MCF 10A (cell line): ENCODE measurements around the gene RTP5. TPM values are rescaled to one million over a fixed set of nuclear protein-coding genes. Genes with fewer than 3 reads are reported as not detected.

Source experiments
- BruUV-seq: library from RNA; stranded (reverse); fragments of 400-500 nt; replicated peaks from 2 replicates; lab custom pipeline; 2021; lab: Mats Ljungman, UMichigan
- CTCF ChIA-PET: fragments of 300-600 bp; sonication (Branson Sonifier 250); formaldehyde crosslinking; extraction: SDS; loops from one replicate; lab custom pipeline; 2021; ENCODE audit warnings: antibody characterized with exemption, inconsistent platforms; lab: Yijun Ruan, JAX
- POLR2A ChIA-PET: fragments of 300-600, 350-650 bp; sonication (Branson Sonifier 250); formaldehyde crosslinking; extraction: SDS; loops from one replicate; lab custom pipeline; 2020; ENCODE audit warnings: antibody characterized with exemption, inconsistent platforms; lab: Yijun Ruan, JAX
- DNase-seq: peaks from one replicate; pipeline ENCODE4 v3.0.0-alpha.2; 2018; ENCODE audit not compliant: unreplicated experiment
- H3K27ac Mint-ChIP-seq: one replicate; pipeline ENCODE4 v1.8.0; 2022; ENCODE audit warnings: mild to moderate bottlenecking, low read depth, mixed read lengths; ENCODE audit not compliant: unreplicated experiment
- H3K27me3 Mint-ChIP-seq: one replicate; pipeline ENCODE4 v1.8.0; 2022; ENCODE audit warnings: mixed read lengths; ENCODE audit not compliant: insufficient read depth, unreplicated experiment
- H3K36me3 Mint-ChIP-seq: one replicate; pipeline ENCODE4 v1.8.0; 2022; ENCODE audit warnings: mild to moderate bottlenecking, moderate library complexity, mixed read lengths; ENCODE audit not compliant: insufficient read depth, unreplicated experiment
- H3K4me1 Mint-ChIP-seq: one replicate; pipeline ENCODE4 v1.8.0; 2022; ENCODE audit warnings: mixed read lengths; ENCODE audit not compliant: insufficient read depth, unreplicated experiment
- H3K4me3 Mint-ChIP-seq: one replicate; pipeline ENCODE4 v1.8.0; 2022; ENCODE audit warnings: mild to moderate bottlenecking, moderate library complexity, mixed read lengths; ENCODE audit not compliant: unreplicated experiment
- H3K9me3 Mint-ChIP-seq: one replicate; pipeline ENCODE4 v1.8.0; 2022; ENCODE audit warnings: mixed read lengths; ENCODE audit not compliant: unreplicated experiment
- CTCF ChIP-seq: fragments of 200-600 bp; IDR thresholded peaks from one replicate; pipeline ENCODE4 v1.8.0; 2022; ENCODE audit warnings: antibody characterized with exemption, mild to moderate bottlenecking; ENCODE audit not compliant: unreplicated experiment
- intact Hi-C: fragments of 100-400 bp; cut with micrococcal nuclease; formaldehyde crosslinking; loops from 2 replicates; pipeline ENCODE4 v1.14.1; 2022
- total RNA-seq: library from RNA; stranded (reverse); gene quantifications from 2 replicates; pipeline ENCODE4 v1.2.3, GENCODE V29; 2022

The RTP5 gene
- total RNA-seq, 1 experiment from 2014 or later = not detected

GRCh38 chr2:241841181-241842066 lies 28.1 kb upstream of the RTP5 start:
- H3K9me3 Mint-ChIP-seq = no peaks in the 10 kb centered on the region
- intact Hi-C loops = no loop called here
- no peak overlapping the region for H3K4me3 Mint-ChIP-seq
- ChIA-PET POLR2A (no interaction called here), CTCF (interaction anchor here (1.3 kb wide), 1 partner anchor 37 kb away, joined by 3 read pairs; no protein-coding TSS in a partner anchor)
- no peaks in the 10 kb centered on the region for H3K4me1 Mint-ChIP-seq
- H3K36me3 Mint-ChIP-seq = no peaks in the 10 kb centered on the region
- no peak for TF ChIP-seq CTCF
- peaks cover 55% of the 10 kb centered on the region for H3K27me3 Mint-ChIP-seq
- H3K27ac Mint-ChIP-seq = no peak overlapping the region
- DNase-seq = no peak
- no TSS peak for BruUV-seq

- Mint-ChIP-seq H3K4me3 (no peak overlapping the region), H3K36me3 (no peaks in the 10 kb centered on the region), H3K27ac (no peak overlapping the region), H3K27me3 (peaks cover 55% of the 10 kb centered on the region), H3K9me3 (no peaks in the 10 kb centered on the region), H3K4me1 (no peaks in the 10 kb centered on the region)
- DNase-seq = no peak
- ChIA-PET POLR2A (no interaction called here), CTCF (no interaction called here)
- intact Hi-C loops = no loop called here
- no TSS peak for BruUV-seq
- no peak for TF ChIP-seq CTCF
Measured at GRCh38 chr2:241842067-241842415, 27.5 kb upstream of the RTP5 start.

GRCh38 chr2:241842620-241843211 lies 26.8 kb upstream of the RTP5 start:
- ChIA-PET POLR2A (no interaction called here), CTCF (interaction anchor here (0.6 kb wide), 1 partner anchor 9 kb away, joined by 3 read pairs; no protein-coding TSS in a partner anchor)
- intact Hi-C loops = no loop called here
- no peak for TF ChIP-seq CTCF
- no peak for DNase-seq
- peaks cover 49% of the 10 kb centered on the region for H3K27me3 Mint-ChIP-seq
- no peak overlapping the region for H3K4me3 Mint-ChIP-seq
- no peaks in the 10 kb centered on the region for H3K4me1 Mint-ChIP-seq
- H3K9me3 Mint-ChIP-seq = no peaks in the 10 kb centered on the region
- no TSS peak for BruUV-seq
- H3K27ac Mint-ChIP-seq = no peak overlapping the region
- H3K36me3 Mint-ChIP-seq = no peaks in the 10 kb centered on the region

- intact Hi-C loops = no loop called here
- H3K36me3 Mint-ChIP-seq = no peaks in the 10 kb centered on the region
- H3K4me3 Mint-ChIP-seq = no peak overlapping the region
- ChIA-PET POLR2A (no interaction called here), CTCF (no interaction called here)
- no TSS peak for BruUV-seq
- no peaks in the 10 kb centered on the region for H3K9me3 Mint-ChIP-seq
- H3K4me1 Mint-ChIP-seq = no peaks in the 10 kb centered on the region
- peaks cover 41% of the 10 kb centered on the region for H3K27me3 Mint-ChIP-seq
- no peak overlapping the region for H3K27ac Mint-ChIP-seq
- TF ChIP-seq CTCF = no peak
- no peak for DNase-seq
Measured at GRCh38 chr2:241843321-241844065, 26.0 kb upstream of the RTP5 start.
